Pancreas (tissue), 10 donors: Measurements from ENCODE around the gene SERPINB3. TPM values are rescaled to one million over a fixed set of nuclear protein-coding genes. Genes with fewer than 3 reads are reported as not detected.

ENCODE experiments used
- ATAC-seq, 4 donors: fragments of 200-7000 bp; cut with Tn5 transposase; one replicate each; pipeline versions ENCODE4 v1.8.0 to v1.9.1; 2020; ENCODE audit warnings: mild to moderate bottlenecking in 4 of 4, moderate library complexity in 4 of 4
- DNase-seq, 6 donors: peaks; one replicate each; pipeline ENCODE4 v3.0.0-alpha.2; 2020
- FAIRE-seq: peaks from 2 replicates; lab custom pipeline; 2012; peaks lifted over from hg19 to GRCh38; lab: Jason Lieb, UNC
- H3K27ac ChIP-seq, 4 donors: fragments of 200-600 bp; sonication (generic); 1 replicate in 3 of 4; 2 replicates in 1 of 4; pipeline versions ENCODE4 v1.5.0 to v1.8.0; 2020
- H3K27me3 ChIP-seq, 4 donors: fragments of 200-600 bp; one replicate each; pipeline ENCODE4 v1.8.0; 2021
- H3K36me3 ChIP-seq, 3 donors: fragments of 200-600 bp; sonication (generic) in 1 of 3; one replicate each; pipeline versions ENCODE4 v1.5.0 to v1.8.0; 2020 to 2021
- H3K4me1 ChIP-seq, 3 donors: fragments of 200-600 bp; one replicate each; pipeline ENCODE4 v1.8.0; 2021
- H3K4me3 ChIP-seq, 4 donors: fragments of 200-600 bp; sonication (generic) in 2 of 4; one replicate each; pipeline versions ENCODE4 v1.5.0 to v1.8.0; 2020 to 2021
- H3K9me3 ChIP-seq, 4 donors: fragments of 200-600 bp; one replicate each; pipeline ENCODE4 v1.8.0; 2021
- WGBS, 2 donors: extraction: QIAGEN DNeasy Blood & Tissue Kit; methylation state at CpG; one replicate each; pipeline ENCODE4 v1.1.7; 2013; 5-methylcytosine and 5-hydroxymethylcytosine counted together
- intact Hi-C, 3 donors: fragments of 100-400 bp; cut with DNase I; formaldehyde crosslinking; loops; one replicate each; pipeline versions ENCODE4 v1.11.1 to v1.14.2; 2022
- polyA plus RNA-seq, 2 donors: library from polyadenylated mRNA; stranded (reverse); fragments of 200-250 nt; gene quantifications; one replicate each; pipeline ENCODE4 v1.2.3, GENCODE V29; 2013
- total RNA-seq, 6 donors: library from RNA; stranded (reverse); fragmentation: NEBNext Ultra II Directional in 4 of 6; extraction: Animal tissue kit (Norgen Biotek cat#: 25700) in 4 of 6; gene quantifications; one replicate each; pipeline versions ENCODE4 v1.2.1 to v1.2.4, GENCODE V29; 2021 to 2023
- TF ChIP-seq, protein P1 (sequence below), 4 donors: fragments of 200-600 bp; sonication (generic) in 3 of 4; IDR thresholded peaks; one replicate each; pipeline versions ENCODE4 v1.5.0 to v1.8.0; 2021; ENCODE audit warnings: antibody characterized with exemption in 4 of 4
- donor health status: healthy with polysubstance abuse.
- donor health status: DM: no; HTN: no; CAD: no; lungs with moderate emphysema.
- donor health status: DM: no; HTN: no; CAD: no.
- donor health status: control.
- donor health status: control.
- donor health status: Bipolar disorder and iron deficiency.
- donor health status: DM: yes; HTN: yes; CAD: no.
- donor health status: DM: no; HTN: no; CAD: no.
- donor health status: DM: no; HTN: no; CAD: no.
- donor health status: DM: yes; HTN: yes; CAD: no.

The SERPINB3 gene
- total and polyA plus RNA-seq, 8 donors: 0.07 TPM; not detected in 7

DNA sequence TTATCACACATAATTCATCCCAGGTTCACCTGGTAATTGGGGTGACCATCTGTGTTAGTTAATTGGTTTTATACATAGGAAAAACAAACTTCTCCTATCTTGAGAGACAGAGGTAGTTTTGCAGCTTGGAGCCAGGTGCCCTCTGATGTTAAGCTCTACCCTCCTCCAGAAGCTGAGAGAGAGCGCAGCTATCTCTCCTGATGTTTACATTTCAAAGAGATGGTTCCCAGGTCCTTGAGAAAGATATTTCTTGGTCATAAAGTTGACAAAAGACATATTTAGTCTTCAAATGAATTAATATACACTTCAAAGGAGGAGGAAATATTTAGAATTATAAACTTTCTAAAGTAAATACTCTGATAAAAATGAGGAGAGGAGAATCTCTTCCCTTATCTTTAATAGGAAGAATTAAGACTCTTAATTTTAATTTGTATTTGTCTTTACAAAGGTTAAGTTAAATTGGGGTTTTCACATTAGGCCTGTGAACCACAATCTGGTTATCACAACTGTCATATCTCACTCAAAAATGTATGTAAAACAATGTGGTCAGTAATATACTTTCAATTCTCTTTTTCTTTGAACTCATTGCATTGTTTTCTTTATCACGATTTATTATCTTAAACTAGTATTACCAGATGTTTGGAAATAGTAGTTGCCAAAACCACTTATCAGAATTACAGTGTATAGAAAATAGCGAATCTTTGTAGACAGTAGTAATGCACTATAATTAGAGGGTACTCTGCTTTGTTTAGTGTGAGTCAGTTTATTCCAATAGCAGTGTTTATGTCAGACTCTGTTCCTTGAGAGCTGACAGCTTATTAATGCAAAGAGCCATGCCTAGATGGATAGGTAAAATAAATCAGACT lies 44.4 kb downstream of the SERPINB3 start:
- Histone ChIP-seq H3K9me3 (no peaks in the 10 kb centered on the region), H3K27ac (no peak overlapping the region), H3K27me3 (no peaks in the 10 kb centered on the region), H3K4me1 (no peaks in the 10 kb centered on the region), H3K4me3 (no peak overlapping the region), H3K36me3 (no peaks in the 10 kb centered on the region)
- intact Hi-C loops: no loop called here
- FAIRE-seq: peak; percentile 43
- no peak for ATAC-seq
- DNase-seq: no peak
- TF ChIP-seq, protein P1, sequence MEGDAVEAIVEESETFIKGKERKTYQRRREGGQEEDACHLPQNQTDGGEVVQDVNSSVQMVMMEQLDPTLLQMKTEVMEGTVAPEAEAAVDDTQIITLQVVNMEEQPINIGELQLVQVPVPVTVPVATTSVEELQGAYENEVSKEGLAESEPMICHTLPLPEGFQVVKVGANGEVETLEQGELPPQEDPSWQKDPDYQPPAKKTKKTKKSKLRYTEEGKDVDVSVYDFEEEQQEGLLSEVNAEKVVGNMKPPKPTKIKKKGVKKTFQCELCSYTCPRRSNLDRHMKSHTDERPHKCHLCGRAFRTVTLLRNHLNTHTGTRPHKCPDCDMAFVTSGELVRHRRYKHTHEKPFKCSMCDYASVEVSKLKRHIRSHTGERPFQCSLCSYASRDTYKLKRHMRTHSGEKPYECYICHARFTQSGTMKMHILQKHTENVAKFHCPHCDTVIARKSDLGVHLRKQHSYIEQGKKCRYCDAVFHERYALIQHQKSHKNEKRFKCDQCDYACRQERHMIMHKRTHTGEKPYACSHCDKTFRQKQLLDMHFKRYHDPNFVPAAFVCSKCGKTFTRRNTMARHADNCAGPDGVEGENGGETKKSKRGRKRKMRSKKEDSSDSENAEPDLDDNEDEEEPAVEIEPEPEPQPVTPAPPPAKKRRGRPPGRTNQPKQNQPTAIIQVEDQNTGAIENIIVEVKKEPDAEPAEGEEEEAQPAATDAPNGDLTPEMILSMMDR (IDR thresholded peaks at IDR 0.05): no peak
- 8 to 10% methylated on average over 3 of the region's 3 CpGs for WGBS, 2 donors

DNA sequence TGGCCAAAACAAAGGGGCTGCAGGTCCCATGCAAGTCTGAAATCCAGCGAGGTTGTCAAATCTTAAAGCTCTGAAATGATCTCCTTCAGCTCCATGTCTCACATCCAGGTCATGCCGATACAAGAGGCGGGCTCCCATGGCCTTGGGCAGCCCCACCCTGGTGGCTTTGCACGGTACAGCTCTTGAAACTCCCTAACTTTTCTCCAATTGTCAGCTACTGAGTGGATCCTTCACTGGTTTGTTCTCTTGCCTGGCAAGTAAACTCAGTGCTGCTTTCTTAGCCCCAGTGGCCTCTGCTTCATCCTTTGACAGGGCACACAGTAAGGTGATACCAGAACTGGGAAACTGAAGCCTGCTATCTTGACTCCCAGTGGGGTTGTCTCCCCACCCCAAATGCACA lies 48.3 kb downstream of the SERPINB3 start:
- WGBS, 2 donors: 71 to 77% methylated on average over 4 of the region's 4 CpGs
- no peak overlapping the region for H3K27ac ChIP-seq

DNA sequence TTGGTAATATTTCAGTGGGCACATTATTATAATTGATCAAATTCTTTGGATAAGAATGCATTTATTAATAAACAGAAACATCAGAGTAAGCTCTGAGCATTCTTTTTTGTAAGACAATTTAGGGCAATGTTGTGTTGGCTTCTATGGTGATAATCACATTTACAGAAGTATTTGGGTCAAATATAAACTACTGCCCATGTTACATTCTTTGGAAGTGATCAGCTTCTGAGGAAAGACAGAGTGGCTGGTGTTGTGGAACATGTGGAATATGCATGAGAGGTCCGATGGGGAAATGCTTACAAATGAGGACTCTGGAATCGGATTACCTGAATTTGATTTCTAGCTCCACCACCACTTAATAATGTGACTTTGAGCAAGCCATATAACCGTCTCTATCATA lies 55.2 kb downstream of the SERPINB3 start:
- FAIRE-seq: no peak
- no peaks in the 10 kb centered on the region for H3K36me3 ChIP-seq

More for the DNA sequence above, 48.3 kb downstream of the SERPINB3 start:
- intact Hi-C loops: no loop called here
- H3K36me3 ChIP-seq: no peaks in the 10 kb centered on the region
- TF ChIP-seq, protein P1 (IDR thresholded peaks at IDR 0.05): no peak
- no peak overlapping the region for H3K4me3 ChIP-seq
- ATAC-seq: no peak
- H3K9me3 ChIP-seq: no peaks in the 10 kb centered on the region
- no peak for FAIRE-seq
- no peaks in the 10 kb centered on the region for H3K27me3 ChIP-seq
- DNase-seq: no peak
- H3K4me1 ChIP-seq: no peaks in the 10 kb centered on the region

More for the DNA sequence above, 55.2 kb downstream of the SERPINB3 start:
- intact Hi-C loops: no loop called here
- TF ChIP-seq, protein P1 (IDR thresholded peaks at IDR 0.05): no peak
- WGBS, 2 donors: 75 to 82% methylated on average over 3 of the region's 3 CpGs
- no peak overlapping the region for H3K27ac ChIP-seq
- no peaks in the 10 kb centered on the region for H3K4me1 ChIP-seq
- H3K27me3 ChIP-seq: no peaks in the 10 kb centered on the region
- no peaks in the 10 kb centered on the region for H3K9me3 ChIP-seq
- ATAC-seq (no peak), DNase-seq (no peak)
- no peak overlapping the region for H3K4me3 ChIP-seq

Other genes starting within 250 kb of the SERPINB3 start
- gene VPS4B, start 239.4 kb downstream of the SERPINB3 start, total RNA-seq: 10 to 100 TPM; 19.0 to 37.2 (median 28.9) TPM
- 10 to 100 TPM in 1 of 2 donors, 1 to 10 TPM in 1; 4.8 to 12.1 TPM for gene VPS4B, start 239.4 kb downstream of the SERPINB3 start, polyA plus RNA-seq
- under 1 TPM in 1 of 6 donors, not detected in 5; 0.44 TPM for gene SERPINB5, start 184.9 kb downstream of the SERPINB3 start, total RNA-seq
- gene SERPINB5, start 184.9 kb downstream of the SERPINB3 start, polyA plus RNA-seq: not detected
- gene SERPINB12, start 119.5 kb downstream of the SERPINB3 start, total RNA-seq: not detected
- not detected for gene SERPINB12, start 119.5 kb downstream of the SERPINB3 start, polyA plus RNA-seq
- not detected for gene SERPINB13, start 74.5 kb downstream of the SERPINB3 start, total RNA-seq
- gene SERPINB13, start 74.5 kb downstream of the SERPINB3 start, polyA plus RNA-seq: not detected
- gene SERPINB4, start 17.6 kb downstream of the SERPINB3 start, total RNA-seq: not detected
- not detected for gene SERPINB4, start 17.6 kb downstream of the SERPINB3 start, polyA plus RNA-seq
- not detected for gene SERPINB11, start 41.1 kb upstream of the SERPINB3 start, total RNA-seq
- not detected for gene SERPINB11, start 41.1 kb upstream of the SERPINB3 start, polyA plus RNA-seq
- not detected for gene SERPINB7, start 113.5 kb upstream of the SERPINB3 start, total RNA-seq
- gene SERPINB7, start 113.5 kb upstream of the SERPINB3 start, polyA plus RNA-seq: not detected
- gene SERPINB2, start 225.8 kb upstream of the SERPINB3 start, total RNA-seq: 1 to 10 TPM in 2 of 6 donors, under 1 TPM in 3, not detected in 1; 0.22 to 9.7 (median 0.40) TPM
- gene SERPINB2, start 225.8 kb upstream of the SERPINB3 start, polyA plus RNA-seq: under 1 TPM; 0.46 to 0.52 TPM
- gene SERPINB10, start 246.1 kb upstream of the SERPINB3 start, total RNA-seq: not detected
- gene SERPINB10, start 246.1 kb upstream of the SERPINB3 start, polyA plus RNA-seq: not detected